ENCODE results near the gene C22orf15.

Gene C22orf15

DNA sequence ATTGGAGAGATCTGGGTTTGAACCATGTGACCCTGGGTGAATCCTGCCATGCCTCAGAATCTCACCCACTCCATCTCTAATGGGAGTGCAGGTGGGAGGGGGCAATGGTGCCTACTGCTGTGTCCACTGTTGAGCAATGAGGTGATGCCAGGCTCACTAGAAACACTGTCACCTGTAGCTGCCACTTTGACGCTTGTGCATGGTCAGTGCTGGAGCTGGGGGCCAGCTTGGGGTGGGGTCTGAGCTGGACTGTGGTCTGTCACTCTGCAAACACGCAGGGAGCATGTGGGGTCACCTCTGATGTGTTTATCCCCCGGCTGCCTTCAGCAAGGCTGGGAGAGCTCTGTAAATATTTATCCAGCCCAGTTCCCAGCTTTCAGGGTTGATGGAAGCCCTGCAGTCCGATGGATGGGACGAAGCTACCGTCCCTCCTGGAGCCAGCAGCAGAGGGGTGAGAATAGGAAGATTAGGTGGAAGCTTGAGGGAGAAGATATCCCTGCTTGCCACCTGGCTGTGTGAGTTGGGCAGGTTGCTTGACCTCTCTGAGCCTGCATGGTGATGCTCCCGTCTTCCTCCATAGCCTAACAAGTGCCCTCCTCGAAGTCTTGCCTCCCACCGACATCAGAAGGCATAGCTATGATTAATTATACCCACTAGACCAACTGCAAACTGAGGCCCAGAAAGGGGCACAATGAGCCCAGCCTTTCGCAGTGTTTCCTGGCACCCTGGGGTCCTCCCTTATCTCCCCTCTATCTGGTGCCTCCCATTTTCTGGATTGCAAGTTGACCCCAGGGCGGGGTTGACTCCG lies 11.5 kb downstream of the C22orf15 start:
- no peak for DNase-seq

DNA sequence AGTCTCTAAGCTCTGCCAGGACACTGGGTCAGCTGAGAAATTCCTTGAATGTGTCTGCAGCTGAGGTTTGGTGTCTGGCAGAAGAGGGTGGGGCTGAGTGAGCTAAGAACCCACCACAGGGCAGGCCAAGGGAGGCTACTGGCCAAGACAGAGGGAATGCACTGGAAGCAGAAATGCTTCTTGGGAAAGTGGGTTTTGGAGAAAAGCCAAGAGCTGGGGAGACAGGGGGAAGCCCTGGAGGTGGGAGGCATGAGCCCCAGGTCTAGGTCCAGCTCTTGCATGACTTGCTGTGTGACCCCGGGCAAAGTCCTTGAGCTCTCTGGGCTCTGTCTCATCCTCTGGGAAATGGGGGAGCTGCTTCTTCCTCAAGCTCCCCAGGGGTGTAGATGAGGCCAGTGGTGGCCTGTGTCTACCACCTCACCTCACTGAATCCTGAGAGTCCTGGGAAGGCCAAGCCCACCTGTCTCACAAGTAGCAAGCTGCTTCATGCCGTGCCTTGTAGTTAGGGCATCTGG lies 12.2 kb downstream of the C22orf15 start:
- no peak for DNase-seq

- no peak for DNase-seq
Observed at GRCh38 chr22:23775779-23776375, 13.1 kb downstream of the C22orf15 start.

- DNase-seq: peak; percentile 55
Observed at GRCh38 chr22:23777776-23778576, 15.2 kb downstream of the C22orf15 start.

DNA sequence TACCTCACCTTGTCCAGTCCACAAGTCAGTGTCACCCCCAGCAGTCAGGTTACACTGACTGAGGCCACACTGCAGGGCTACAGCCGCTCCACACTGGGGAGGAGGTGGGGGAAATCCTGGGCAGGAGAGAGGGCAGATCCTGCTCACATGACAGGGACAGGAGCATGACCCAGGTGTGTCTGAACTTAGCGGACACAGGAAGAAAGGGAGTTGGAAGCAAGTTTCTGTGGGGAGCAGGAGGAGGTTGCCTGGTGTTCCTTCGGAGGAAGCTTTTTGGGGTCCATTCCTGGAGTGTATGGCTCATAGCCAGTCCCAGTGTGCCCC lies 15.7 kb downstream of the C22orf15 start:
- DNase-seq: no peak

DNA sequence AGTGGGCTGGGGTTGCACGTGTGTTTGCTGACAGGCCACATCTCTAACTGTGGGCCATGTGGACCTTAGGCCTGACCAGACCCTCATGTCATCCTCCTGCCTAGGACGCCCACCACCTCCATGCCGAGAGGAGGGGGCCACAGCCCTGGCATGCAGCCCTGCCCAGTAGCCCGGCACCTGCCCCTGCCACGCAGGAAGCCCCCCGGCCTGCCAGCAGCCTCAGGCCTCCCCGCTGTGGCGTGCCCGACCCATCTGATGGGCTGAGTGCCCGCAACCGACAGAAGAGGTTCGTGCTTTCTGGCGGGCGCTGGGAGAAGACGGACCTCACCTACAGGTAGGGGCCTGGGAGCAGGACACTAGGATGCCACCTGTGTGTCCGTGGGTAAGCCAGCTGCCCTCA lies 16.3 kb downstream of the C22orf15 start:
- DNase-seq: no peak

DNA sequence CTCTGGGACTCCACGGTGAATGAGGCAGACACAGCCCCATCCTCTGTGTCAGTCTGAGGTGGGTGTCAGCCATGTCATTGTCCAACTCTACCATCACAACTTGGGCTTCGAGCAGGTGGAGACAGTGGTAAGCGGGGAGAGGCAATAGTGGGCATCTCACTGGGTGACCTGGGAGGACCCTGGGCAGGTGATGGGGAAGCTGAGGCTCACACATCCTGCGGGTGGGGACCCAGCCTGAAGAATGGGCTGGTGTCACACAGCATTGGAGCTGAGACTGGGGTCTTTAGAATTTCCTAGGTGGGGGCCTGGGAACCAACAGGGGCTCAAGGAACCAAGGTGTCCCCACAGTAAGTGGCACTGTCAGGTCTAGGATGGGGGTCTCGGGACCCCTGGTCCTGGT lies 16.9 kb downstream of the C22orf15 start:
- DNase-seq: no peak

DNA sequence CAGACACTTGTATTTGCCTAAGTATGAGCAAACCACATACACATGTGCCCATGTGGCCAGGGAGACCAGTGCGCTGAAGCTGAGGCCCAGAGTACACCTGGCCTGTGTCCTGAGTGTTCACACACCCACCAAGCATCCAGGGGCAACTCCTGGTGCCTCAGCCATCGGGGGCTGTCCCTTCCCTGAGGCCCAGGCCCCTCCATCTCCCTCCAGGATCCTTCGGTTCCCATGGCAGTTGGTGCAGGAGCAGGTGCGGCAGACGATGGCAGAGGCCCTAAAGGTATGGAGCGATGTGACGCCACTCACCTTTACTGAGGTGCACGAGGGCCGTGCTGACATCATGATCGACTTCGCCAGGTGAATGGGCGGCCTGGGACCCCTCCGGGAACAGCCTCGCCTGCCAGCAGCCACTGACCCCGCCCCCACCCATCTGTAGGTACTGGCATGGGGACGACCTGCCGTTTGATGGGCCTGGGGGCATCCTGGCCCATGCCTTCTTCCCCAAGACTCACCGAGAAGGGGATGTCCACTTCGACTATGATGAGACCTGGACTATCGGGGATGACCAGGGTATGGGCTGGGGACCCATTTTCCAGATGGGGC lies 17.5 kb downstream of the C22orf15 start:
- no peak for DNase-seq

DNA sequence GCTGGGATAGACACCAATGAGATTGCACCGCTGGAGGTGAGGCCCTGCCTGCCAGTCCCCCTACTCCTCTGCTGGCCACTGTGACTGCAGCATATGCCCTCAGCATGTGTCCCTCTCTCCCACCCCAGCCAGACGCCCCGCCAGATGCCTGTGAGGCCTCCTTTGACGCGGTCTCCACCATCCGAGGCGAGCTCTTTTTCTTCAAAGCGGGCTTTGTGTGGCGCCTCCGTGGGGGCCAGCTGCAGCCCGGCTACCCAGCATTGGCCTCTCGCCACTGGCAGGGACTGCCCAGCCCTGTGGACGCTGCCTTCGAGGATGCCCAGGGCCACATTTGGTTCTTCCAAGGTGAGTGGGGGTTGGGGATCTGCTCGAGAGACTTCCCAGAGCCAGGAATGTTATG lies 18.3 kb downstream of the C22orf15 start:
- no peak for DNase-seq

DNA sequence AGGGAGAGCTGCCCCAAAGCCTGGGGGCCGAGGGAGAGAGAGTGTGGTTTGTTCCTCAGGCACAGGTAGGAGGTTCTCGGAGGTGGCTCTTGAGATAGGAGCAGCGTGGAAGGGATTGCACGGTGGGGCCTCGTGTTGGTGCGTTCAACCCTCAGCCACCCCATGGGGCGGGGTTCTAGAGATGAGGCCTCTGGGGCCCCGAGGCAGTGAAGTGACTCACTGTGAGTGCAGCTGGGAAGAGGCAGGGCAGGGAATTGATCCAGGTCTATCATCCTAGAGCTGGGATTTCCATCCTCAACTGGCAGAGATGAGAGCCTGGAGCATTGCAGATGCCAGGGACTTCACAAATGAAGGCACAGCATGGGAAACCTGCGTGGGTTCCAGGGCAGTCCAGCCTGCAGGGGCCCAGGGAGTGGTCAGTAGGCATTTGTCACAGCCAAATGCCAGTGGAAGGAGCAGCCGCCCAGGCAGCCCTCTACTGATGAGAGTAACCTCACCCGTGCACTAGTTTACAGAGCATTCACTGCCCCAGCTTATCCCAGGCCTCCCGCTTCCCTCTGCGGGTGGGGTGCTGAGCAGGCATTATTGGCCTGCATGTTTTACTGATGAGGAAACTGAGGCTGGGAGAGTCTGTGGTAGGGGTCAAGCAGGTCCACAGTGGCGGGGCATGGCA lies 18.9 kb downstream of the C22orf15 start:
- no peak for DNase-seq

DNA sequence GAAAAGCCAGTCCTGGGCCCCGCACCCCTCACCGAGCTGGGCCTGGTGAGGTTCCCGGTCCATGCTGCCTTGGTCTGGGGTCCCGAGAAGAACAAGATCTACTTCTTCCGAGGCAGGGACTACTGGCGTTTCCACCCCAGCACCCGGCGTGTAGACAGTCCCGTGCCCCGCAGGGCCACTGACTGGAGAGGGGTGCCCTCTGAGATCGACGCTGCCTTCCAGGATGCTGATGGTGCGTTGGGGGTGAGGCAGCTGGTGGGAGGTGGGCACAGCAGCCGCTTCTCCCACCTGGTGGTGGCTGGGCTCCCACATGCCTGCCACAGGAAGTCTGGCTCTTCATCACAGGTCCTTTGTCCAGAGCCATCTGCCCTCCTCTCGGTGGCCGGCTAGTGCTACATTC lies 19.5 kb downstream of the C22orf15 start:
- DNase-seq: no peak

GRCh38 chr22:23782703-23783102 lies 19.9 kb downstream of the C22orf15 start:
- no peak for DNase-seq

DNA sequence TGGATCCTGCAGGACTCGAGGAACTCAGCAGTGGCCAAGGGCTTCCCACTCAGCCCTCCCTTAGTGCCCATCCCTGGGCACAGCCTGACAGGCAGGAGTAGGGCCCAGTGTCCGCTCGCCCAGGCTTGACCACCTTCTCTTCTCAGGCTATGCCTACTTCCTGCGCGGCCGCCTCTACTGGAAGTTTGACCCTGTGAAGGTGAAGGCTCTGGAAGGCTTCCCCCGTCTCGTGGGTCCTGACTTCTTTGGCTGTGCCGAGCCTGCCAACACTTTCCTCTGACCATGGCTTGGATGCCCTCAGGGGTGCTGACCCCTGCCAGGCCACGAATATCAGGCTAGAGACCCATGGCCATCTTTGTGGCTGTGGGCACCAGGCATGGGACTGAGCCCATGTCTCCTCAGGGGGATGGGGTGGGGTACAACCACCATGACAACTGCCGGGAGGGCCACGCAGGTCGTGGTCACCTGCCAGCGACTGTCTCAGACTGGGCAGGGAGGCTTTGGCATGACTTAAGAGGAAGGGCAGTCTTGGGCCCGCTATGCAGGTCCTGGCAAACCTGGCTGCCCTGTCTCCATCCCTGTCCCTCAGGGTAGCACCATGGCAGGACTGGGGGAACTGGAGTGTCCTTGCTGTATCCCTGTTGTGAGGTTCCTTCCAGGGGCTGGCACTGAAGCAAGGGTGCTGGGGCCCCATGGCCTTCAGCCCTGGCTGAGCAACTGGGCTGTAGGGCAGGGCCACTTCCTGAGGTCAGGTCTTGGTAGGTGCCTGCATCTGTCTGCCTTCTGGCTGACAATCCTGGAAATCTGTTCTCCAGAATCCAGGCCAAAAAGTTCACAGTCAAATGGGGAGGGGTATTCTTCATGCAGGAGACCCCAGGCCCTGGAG lies 20.7 kb downstream of the C22orf15 start:
- no peak for DNase-seq

DNA sequence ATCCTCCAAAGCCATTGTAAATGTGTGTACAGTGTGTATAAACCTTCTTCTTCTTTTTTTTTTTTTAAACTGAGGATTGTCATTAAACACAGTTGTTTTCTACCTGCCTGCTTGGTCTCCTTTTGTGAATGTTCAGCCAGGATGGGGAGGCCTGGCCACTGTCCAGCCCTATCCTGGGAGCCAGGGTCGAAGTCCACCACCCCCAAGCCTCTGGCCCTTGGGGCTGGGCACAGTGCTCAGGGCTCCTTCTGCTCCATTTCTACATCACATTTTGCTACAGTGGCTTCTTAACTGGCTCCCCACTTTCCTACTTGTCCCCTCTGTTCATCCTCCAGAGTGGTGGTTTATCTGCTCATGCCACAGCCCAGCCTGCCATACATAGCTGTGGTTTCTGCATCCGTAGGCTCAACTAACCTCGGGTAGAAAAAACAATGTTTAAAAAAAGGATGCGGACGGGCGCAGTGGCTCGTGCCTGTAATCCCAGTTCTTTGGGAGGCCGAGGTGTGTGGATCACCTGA lies 21.5 kb downstream of the C22orf15 start:
- no peak for DNase-seq

GRCh38 chr22:23786261-23786710 lies 23.5 kb downstream of the C22orf15 start:
- no peak for DNase-seq

GRCh38 chr22:23786752-23787599 lies 24.2 kb downstream of the C22orf15 start, which contains the start of gene SMARCB1:
TSS of gene SMARCB1 (plus strand) at chr22:23786966. CDS start at chr22:23787170, 204 bp downstream.
- peak; percentile 83 for DNase-seq

- no peak for DNase-seq
Observed at GRCh38 chr22:23787600-23787896, 24.8 kb downstream of the C22orf15 start.

DNA sequence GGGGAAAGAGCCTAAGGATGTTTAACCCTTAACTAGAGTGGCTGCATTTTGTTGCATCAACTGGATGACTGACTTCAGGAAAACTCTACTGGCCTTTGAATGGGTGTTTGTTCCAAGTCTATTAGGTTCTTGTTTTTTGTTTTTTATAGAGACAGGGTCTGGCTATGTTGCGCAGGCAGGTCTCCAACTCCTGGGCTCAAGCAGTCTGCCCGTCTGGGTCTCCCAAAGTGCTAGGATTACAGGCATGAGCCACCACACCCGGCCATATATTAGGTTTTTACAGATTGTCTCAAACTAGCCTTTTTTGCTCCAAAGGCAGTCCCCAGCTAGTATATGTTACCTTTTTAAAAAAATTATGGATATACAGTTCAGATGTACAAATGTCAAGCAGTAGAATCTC lies 25.1 kb downstream of the C22orf15 start:
- no peak for DNase-seq

GRCh38 chr22:23789121-23789520 lies 26.3 kb downstream of the C22orf15 start:
- peak; percentile 6 for DNase-seq

DNA sequence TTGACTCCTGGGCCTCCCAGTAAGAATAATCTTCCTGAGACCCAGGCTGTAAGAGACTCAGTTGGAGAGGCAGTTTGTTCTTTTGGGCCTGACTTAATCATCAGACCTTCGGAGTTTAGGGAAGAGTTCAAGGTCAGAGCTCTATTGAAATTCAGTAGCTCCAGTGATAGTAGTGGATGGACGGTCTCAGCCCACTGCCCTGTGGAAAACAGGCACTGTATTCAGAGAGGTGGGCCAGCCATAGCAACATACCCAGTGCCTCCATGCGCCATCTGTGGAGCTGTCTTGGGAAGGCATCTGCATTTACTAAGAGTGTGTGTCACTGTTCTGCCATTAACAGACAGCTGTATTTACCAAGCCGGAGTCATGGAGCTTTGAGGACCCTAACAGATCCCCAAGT lies 26.8 kb downstream of the C22orf15 start:
- peak; percentile 4 for DNase-seq

Data from COR-L47 (cell line).